Ureter (tissue), 1 donor: ENCODE measurements around the gene ZNF165. TPM values are rescaled to one million over a fixed set of nuclear protein-coding genes. Genes with fewer than 3 reads are reported as not detected.
"Not testable (repeated sequence)": the region's sequence is repeated elsewhere in the genome, so short reads cannot be mapped to it uniquely, and the experiment has no call there.

ENCODE experiments used
- DNase-seq: peaks from one replicate; pipeline ENCODE4 v3.0.0-alpha.2; 2020; ENCODE audit warnings: low spot score
- total RNA-seq: library from RNA; stranded (reverse); gene quantifications from one replicate; pipeline ENCODE4 v1.2.4, GENCODE V29; 2023
- donor health status: DM: yes; HTN: yes; CAD: no.

The ZNF165 gene
- total RNA-seq: 1.6 TPM

- DNase-seq: not testable (repeated sequence)
Measured at GRCh38 chr6:28080381-28080630, at the start of gene ZNF165. ZNF165 (plus strand) TSS chr6:28080568; CDS start chr6:28085481, 4,913 bp downstream.

- no peak for DNase-seq
Measured at GRCh38 chr6:28053584-28053983, 26.8 kb upstream of the ZNF165 start.

- no peak for DNase-seq
Measured at GRCh38 chr6:28060405-28060804, 20.0 kb upstream of the ZNF165 start.

- DNase-seq: no peak
Measured at GRCh38 chr6:28064272-28064671, 16.1 kb upstream of the ZNF165 start.

GRCh38 chr6:28068067-28068466 lies 12.3 kb upstream of the ZNF165 start:
- no peak for DNase-seq

- DNase-seq: not testable (repeated sequence)
Measured at GRCh38 chr6:28070968-28071367, 9.4 kb upstream of the ZNF165 start.

GRCh38 chr6:28078050-28078449 lies 2.3 kb upstream of the ZNF165 start:
- no peak for DNase-seq

GRCh38 chr6:28078836-28079235 lies 1.5 kb upstream of the ZNF165 start:
- no peak for DNase-seq

- DNase-seq: peak; percentile 96
Measured at GRCh38 chr6:28080631-28081485, 490 bp downstream of the ZNF165 start.

GRCh38 chr6:28081486-28081751 lies 1.1 kb downstream of the ZNF165 start:
- no peak for DNase-seq

GRCh38 chr6:28082939-28083338 lies 2.6 kb downstream of the ZNF165 start:
- DNase-seq: no peak

GRCh38 chr6:28089054-28089453 lies 8.7 kb downstream of the ZNF165 start:
- DNase-seq: no peak

GRCh38 chr6:28090917-28091586 lies 10.7 kb downstream of the ZNF165 start:
- no peak for DNase-seq

GRCh38 chr6:28102222-28102621 lies 21.9 kb downstream of the ZNF165 start:
- DNase-seq: not testable (repeated sequence)

- DNase-seq: not testable (repeated sequence)
Measured at GRCh38 chr6:28102699-28103098, 22.3 kb downstream of the ZNF165 start.

GRCh38 chr6:28104392-28105244 lies 24.2 kb downstream of the ZNF165 start:
- DNase-seq: peak; percentile 88

- DNase-seq: no peak
Measured at GRCh38 chr6:28105245-28105639, 24.9 kb downstream of the ZNF165 start.

GRCh38 chr6:28107506-28107905 lies 27.1 kb downstream of the ZNF165 start:
- DNase-seq: no peak

- no peak for DNase-seq
Measured at GRCh38 chr6:28111964-28112363, 31.6 kb downstream of the ZNF165 start.

- no peak for DNase-seq
Measured at GRCh38 chr6:28115799-28116198, 35.4 kb downstream of the ZNF165 start.

- DNase-seq: no peak
Measured at GRCh38 chr6:28117386-28118050, 37.1 kb downstream of the ZNF165 start.

GRCh38 chr6:28118217-28118616 lies 37.8 kb downstream of the ZNF165 start:
- DNase-seq: no peak
